Measurements from ENCODE around the gene EHD4. TPM values are rescaled to one million over a fixed set of nuclear protein-coding genes. Genes with fewer than 3 reads are reported as not detected.

EHD4 gene
- polyA plus RNA-seq, 1 donor (not counting 4 experiments of a cell fraction or from before 2014, with no cell fraction given): 31.5 TPM

GRCh38 chr15:41955807-41956525 lies 16.4 kb downstream of the EHD4 start:
- H4K20me1 ChIP-seq (ENCODE audit: control insufficient read depth, extremely low read depth, insufficient read depth, low read length): peaks cover 7% of the 10 kb centered on the region
- no peak overlapping the region for H2AFZ ChIP-seq (ENCODE audit: control insufficient read depth, low read length)
- H3K4me3 ChIP-seq (ENCODE audit: control insufficient read depth in 2 of 3, extremely low read depth in 1 of 3, insufficient read depth in 2 of 3, low read depth in 1 of 3, low read length in 3 of 3): no peak overlapping the region
- dilution Hi-C loops (cut with MboI; ENCODE audit: extremely low pct_ligation_motif_present, low sequenced_read_pairs): no loop called here
- DNase-seq (ENCODE audit: low read depth, low spot score) (no peak), FAIRE-seq (no peak)
- H3K9ac ChIP-seq (ENCODE audit: control insufficient read depth, extremely low read depth, insufficient read depth, low read length): no peak overlapping the region
- peaks cover 13 to 28% of the 10 kb centered on the region in 2 experiments for H3K36me3 ChIP-seq (ENCODE audit: control insufficient read depth in 2 of 2, extremely low read depth in 1 of 2, insufficient read depth in 2 of 2, low read length in 2 of 2)
- no peaks in the 10 kb centered on the region for H3K4me1 ChIP-seq (ENCODE audit: control insufficient read depth, extremely low read depth, insufficient read depth, low read length)
- no peak overlapping the region for H3K4me2 ChIP-seq (ENCODE audit: control insufficient read depth, extremely low read depth, insufficient read depth, low read depth, low read length)
- H3K27ac ChIP-seq (ENCODE audit: control insufficient read depth, insufficient read depth, low read length): no peak overlapping the region
- H3K9me3 ChIP-seq (ENCODE audit: control insufficient read depth, low read depth, low read length): no peaks in the 10 kb centered on the region
- no peak for TF ChIP-seq EZH2 (IDR thresholded peaks at IDR 0.05; ENCODE audit: low read length)
- peak in 1 of 3 experiments; percentile 12 for TF ChIP-seq CTCF (optimal IDR thresholded peaks at IDR 0.05 in 1 of 3, IDR thresholded peaks at IDR 0.05 in 1 of 3, conservative IDR thresholded peaks at IDR 0.05 in 1 of 3; ENCODE audit: extremely low read depth in 1 of 3, insufficient read depth in 2 of 3, low read length in 3 of 3)
- peaks cover 68% of the 10 kb centered on the region for H3K79me2 ChIP-seq (ENCODE audit: control insufficient read depth, insufficient read depth, low read length)
- no peaks in the 10 kb centered on the region for H3K27me3 ChIP-seq (ENCODE audit: control insufficient read depth, extremely low read depth, insufficient read depth, low read length)
- no peaks in the 10 kb centered on the region for H3K9me1 ChIP-seq (ENCODE audit: control insufficient read depth, extremely low read depth, insufficient read depth, low read length)

- no peak for DNase-seq (ENCODE audit: low read depth, low spot score)
- Histone ChIP-seq H3K9ac (ENCODE audit: control insufficient read depth, extremely low read depth, insufficient read depth, low read length) (no peak overlapping the region), H2AFZ (ENCODE audit: control insufficient read depth, low read length) (no peak overlapping the region), H3K27ac (ENCODE audit: control insufficient read depth, insufficient read depth, low read length) (no peak overlapping the region), H3K4me3 (ENCODE audit: control insufficient read depth in 2 of 3, extremely low read depth in 1 of 3, insufficient read depth in 2 of 3, low read depth in 1 of 3, low read length in 3 of 3) (no peak overlapping the region), H3K79me2 (ENCODE audit: control insufficient read depth, insufficient read depth, low read length) (peaks cover 68% of the 10 kb centered on the region), H3K9me1 (ENCODE audit: control insufficient read depth, extremely low read depth, insufficient read depth, low read length) (no peaks in the 10 kb centered on the region), H3K9me3 (ENCODE audit: control insufficient read depth, low read depth, low read length) (no peaks in the 10 kb centered on the region), H4K20me1 (ENCODE audit: control insufficient read depth, extremely low read depth, insufficient read depth, low read length) (peaks cover 7% of the 10 kb centered on the region), H3K27me3 (ENCODE audit: control insufficient read depth, extremely low read depth, insufficient read depth, low read length) (no peaks in the 10 kb centered on the region), H3K36me3 (ENCODE audit: control insufficient read depth in 2 of 2, extremely low read depth in 1 of 2, insufficient read depth in 2 of 2, low read length in 2 of 2) (peaks cover 16 to 33% of the 10 kb centered on the region in 2 experiments), H3K4me1 (ENCODE audit: control insufficient read depth, extremely low read depth, insufficient read depth, low read length) (no peaks in the 10 kb centered on the region), H3K4me2 (ENCODE audit: control insufficient read depth, extremely low read depth, insufficient read depth, low read depth, low read length) (no peak overlapping the region)
- FAIRE-seq: no peak
- TF ChIP-seq CTCF (optimal IDR thresholded peaks at IDR 0.05 in 1 of 3, IDR thresholded peaks at IDR 0.05 in 1 of 3, conservative IDR thresholded peaks at IDR 0.05 in 1 of 3; ENCODE audit: extremely low read depth in 1 of 3, insufficient read depth in 2 of 3, low read length in 3 of 3): no peak
- no peak for TF ChIP-seq EZH2 (IDR thresholded peaks at IDR 0.05; ENCODE audit: low read length)
- dilution Hi-C loops (cut with MboI; ENCODE audit: extremely low pct_ligation_motif_present, low sequenced_read_pairs): no loop called here
Observed at GRCh38 chr15:41955100-41955499, 17.3 kb downstream of the EHD4 start.
